Adipose tissue (tissue), 3 donors: ENCODE data around the gene SAMD11. TPM values are rescaled to one million over a fixed set of nuclear protein-coding genes. Genes with fewer than 3 reads are reported as not detected.
"Not testable (repeated sequence)": the region's sequence is repeated elsewhere in the genome, so short reads cannot be mapped to it uniquely, and the experiment has no call there.

Source experiments
- H3K27ac ChIP-seq: one replicate; pipeline ENCODE4 v1.5.1; 2013; ENCODE audit warnings: low read depth, low read length
- WGBS, 3 donors: extraction: QIAGEN DNeasy Blood & Tissue Kit; methylation state at CpG; one replicate each; pipeline ENCODE4 v1.1.7; 2013; 5-methylcytosine and 5-hydroxymethylcytosine counted together
- polyA plus RNA-seq, 3 donors: library from polyadenylated mRNA; stranded (reverse); fragments of 200-250 nt; gene quantifications; one replicate each; pipeline ENCODE4 v1.2.3, GENCODE V29; 2013
- donor health status: healthy with polysubstance abuse.
- donor health status: Bipolar disorder and iron deficiency.
- donor health status: healthy.

The SAMD11 gene
- polyA plus RNA-seq, 3 donors = 1.00 to 7.9 (median 1.2) TPM

- no peak within 1 kb of the TSS for H3K27ac ChIP-seq
- 7 to 12% (median 12%) methylated on average over 26 to 31 of the region's 31 CpGs for WGBS, 3 donors
Observed at GRCh38 chr1:966135-966703, 42.5 kb downstream of the SAMD11 start, which contains the start of gene PLEKHN1. Gene PLEKHN1 (plus strand): TSS chr1:966482. CDS start chr1:966532, 50 bp downstream.

DNA sequence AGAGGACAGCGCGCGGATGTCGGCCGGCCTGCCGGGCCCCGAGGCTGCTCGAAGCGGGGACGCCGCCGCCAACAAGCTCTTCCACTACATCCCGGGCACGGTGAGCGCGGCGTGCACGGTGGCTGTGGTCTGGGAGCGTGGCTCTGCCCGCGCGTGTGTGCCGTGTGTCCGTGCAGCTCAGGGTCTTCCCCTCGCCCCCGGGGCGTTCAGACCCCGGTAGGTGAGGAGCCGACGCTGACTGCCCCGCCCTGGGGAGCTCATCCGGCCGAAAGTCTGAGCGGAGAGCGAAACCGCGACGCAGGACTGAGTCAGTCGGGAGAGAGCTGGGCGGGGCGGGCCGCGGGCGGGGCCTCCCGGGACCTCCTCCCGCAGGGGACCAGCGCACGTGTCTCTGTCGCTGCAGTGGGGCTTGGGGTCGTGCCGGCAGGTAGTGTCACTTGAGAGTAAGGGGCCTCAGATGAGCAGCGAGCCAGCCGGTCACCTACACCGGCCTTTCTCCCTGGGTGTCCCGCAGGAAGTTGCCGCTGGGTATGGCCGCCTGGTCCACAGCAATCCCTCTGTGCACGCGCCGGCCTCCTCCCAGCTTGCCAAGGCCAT lies 43.1 kb downstream of the SAMD11 start:
- WGBS, 3 donors = 1 to 2% (median 1%) methylated on average over 47 to 60 of the region's 60 CpGs
- H3K27ac ChIP-seq = no peak overlapping the region

DNA sequence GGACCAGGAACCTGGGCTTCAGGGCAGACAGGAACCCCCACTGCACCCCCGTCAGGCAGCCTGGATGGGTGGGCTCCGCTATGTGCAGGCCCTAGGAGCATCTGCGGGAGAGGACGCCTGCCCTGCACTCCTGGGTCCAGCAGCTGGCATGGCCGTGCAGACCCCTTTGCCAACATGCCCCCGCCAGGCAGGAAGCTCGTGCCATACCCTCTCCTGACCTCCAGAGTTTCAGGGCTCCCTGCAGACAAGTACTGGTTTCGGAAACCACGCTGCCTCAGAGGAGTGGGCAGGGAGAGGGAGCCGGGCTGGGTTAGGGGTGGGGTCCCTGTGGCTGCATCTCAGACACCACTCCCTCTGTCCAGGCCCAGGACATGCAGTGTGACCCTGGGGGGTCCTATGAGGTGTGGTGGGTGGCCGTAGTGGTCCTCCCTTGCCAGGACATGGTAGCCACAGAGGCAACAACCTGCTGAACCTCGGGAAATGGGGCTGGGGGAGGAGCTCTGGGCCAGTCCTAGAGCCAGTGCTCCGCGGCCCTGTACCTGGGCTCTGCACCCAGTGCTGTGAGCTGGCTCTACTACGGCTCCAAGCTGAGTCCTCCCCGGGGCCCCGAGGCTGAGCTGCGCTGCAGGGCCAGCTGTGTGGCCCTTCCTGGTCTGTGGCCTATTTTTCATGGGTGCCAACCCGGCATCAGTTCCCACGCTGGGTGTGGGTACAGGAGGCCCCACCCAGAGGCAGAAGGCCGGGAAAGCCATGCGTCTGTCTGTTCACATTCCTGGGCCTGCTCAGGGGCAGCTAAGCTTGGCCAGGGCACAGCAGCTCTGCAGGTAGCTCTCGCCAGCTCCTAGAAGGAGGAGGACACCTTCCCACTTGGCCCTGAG lies 44.0 kb downstream of the SAMD11 start:
- H3K27ac ChIP-seq = no peak overlapping the region
- 63 to 74% (median 72%) methylated on average over 21 to 23 of the region's 23 CpGs for WGBS, 3 donors

- no peak overlapping the region for H3K27ac ChIP-seq
- WGBS, 3 donors = 78 to 82% (median 79%) methylated on average over 15 of the region's 15 CpGs
Observed at GRCh38 chr1:969260-969855, 45.6 kb downstream of the SAMD11 start.

- 12 to 18% (median 17%) methylated on average over 25 to 33 of the region's 33 CpGs for WGBS, 3 donors
- H3K27ac ChIP-seq = no peak overlapping the region
Observed at GRCh38 chr1:970242-970972, 46.7 kb downstream of the SAMD11 start.

DNA sequence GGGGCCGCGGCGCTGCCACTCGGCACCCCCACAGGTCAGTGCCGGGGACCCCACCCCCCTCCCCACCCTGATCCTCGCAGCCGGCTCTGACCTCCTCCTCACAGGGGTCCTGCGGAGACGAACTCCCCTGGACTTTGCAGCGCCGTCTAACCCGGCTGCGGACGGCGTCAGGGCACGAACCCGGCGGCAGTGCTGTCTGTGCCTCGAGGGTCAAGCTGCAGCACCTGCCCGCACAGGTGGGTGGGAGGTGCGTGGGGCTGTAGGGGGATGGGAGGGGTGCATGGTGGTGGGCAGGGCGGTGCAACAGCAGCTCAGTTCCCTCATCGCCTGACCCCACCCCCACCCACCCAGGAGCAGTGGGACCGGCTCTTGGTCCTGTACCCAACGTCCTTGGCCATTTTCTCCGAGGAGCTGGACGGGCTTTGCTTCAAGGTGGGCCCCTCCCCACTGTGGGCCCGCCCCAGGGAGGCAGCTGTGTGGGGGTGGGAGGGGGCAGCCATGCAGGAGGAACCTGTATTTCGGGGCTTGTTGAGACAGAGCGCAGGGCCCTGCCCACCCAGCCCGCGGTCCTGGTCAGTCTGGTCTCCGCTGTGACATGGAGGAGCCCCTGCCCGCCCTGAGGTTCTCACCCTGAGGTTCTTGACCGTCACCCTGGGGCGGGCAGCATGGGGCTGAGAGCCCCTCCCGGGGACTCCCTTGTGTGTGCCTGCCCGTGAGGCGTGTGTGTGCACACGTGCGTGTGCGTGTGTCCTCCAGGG lies 47.4 kb downstream of the SAMD11 start:
- WGBS, 3 donors = 37 to 48% (median 40%) methylated on average over 22 to 42 of the region's 42 CpGs
- no peak overlapping the region for H3K27ac ChIP-seq

DNA sequence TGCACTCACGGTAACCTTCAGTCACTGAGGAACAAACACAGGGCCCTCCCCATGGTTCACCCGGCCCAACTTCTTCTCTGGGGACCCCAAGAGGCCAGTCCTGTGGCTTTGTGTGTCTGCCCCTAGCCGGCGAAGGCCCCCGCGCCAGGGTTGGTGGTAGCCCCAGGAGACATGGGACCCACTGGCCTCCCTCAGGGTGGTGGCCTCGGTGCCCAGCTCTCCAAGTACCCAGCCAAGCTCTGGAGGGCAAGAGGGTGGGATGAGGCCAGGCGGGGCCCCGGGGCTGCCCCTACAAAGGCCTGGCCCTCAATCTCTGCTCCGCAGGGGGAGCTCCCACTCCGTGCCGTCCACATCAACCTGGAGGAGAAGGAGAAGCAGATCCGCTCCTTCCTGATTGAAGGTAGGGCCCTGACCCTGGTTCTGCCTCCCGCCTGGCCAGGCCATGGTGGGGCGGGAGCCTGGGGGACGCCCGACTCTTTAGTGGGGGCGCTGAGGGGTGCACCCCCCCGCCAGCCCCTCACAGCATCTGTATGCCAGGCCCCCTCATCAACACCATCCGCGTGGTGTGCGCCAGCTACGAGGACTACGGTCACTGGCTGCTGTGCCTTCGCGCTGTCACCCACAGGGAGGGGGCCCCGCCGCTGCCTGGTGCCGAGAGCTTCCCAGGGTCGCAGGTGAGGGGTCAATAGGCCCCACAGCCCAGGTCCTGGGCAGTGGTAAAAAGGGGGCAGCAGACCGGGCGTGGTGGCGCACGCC lies 48.2 kb downstream of the SAMD11 start:
- 74 to 83% (median 74%) methylated on average over 33 to 34 of the region's 34 CpGs for WGBS, 3 donors
- H3K27ac ChIP-seq = no peak overlapping the region

GRCh38 chr1:972726-973458 lies 49.2 kb downstream of the SAMD11 start:
- H3K27ac ChIP-seq = no peak overlapping the region
- 76 to 81% (median 81%) methylated on average over 27 to 28 of the region's 28 CpGs for WGBS, 3 donors

DNA sequence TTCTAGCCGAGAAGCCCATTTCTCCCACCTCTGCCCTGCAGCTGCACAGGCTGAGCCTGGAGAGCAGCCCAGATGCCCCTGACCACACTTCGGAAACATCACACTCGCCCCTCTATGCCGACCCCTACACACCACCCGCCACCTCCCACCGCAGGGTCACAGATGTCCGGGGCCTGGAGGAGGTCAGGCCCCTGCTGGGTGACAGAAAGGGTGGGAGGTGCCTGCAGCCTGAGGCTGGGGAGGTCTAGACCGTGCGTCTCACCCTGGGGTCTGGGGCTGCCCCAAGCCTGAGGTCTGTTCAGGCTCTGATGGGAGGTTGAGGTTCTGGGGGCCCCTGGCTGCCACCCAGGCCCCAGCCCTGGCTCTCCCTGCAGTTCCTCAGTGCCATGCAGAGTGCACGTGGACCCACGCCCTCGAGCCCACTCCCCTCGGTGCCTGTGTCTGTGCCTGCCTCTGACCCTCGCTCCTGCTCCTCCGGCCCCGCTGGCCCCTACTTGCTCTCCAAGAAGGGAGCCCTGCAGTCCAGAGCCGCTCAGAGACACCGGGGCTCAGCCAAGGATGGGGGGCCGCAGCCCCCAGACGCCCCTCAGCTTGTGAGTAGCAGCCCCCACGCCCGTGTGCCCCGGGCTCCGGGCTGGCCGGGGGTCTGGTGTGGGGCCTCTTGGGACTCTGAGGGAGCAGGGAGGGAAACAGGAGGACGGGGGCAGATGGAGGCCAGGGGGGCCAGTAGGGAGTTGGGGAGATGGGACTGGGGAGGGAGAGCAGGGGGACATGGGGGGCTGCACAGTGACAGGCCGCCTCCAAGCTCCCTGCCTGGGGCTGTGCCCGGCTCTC lies 50.0 kb downstream of the SAMD11 start:
- 77 to 81% (median 79%) methylated on average over 25 to 28 of the region's 28 CpGs for WGBS, 3 donors

GRCh38 chr1:974293-974640 lies 50.5 kb downstream of the SAMD11 start:
- no peak overlapping the region for H3K27ac ChIP-seq
- WGBS, 3 donors = 83 to 87% (median 86%) methylated on average over 11 of the region's 11 CpGs

More for the DNA sequence above, 50.0 kb downstream of the SAMD11 start:
- H3K27ac ChIP-seq = no peak overlapping the region

DNA sequence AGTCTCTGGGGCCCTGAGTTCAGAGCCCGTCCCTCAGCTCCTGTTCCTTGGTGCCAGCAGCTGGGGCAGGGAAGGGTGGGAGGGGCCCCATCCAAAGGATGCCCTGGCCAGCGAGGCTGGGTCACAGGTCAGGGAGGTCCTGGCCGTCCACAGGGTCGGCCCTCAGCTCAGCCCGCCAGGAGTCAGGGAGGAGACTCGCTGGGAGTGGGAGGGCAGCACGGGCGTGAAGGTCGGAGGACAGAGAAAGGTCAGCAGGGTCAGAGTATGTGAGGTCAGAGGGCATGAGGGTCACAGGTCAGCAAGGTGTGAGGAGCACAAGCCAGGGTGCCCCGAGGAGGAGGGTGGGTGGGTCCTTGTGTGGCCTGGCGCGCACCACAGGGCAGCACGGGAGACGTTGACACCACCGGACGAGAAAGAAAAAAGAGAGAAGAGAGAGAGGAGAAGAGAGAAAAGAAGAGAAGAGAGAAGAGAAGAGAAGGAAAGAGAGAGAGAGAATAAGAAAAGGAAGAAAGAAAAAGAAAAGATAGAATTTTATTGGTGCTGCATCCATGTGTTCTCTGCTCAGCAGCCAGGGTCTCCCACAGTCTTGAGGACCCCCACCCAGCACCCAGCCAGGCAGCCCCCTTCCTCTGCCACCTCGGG lies 51.1 kb downstream of the SAMD11 start:
- 66 to 75% (median 70%) methylated on average over 17 of the region's 17 CpGs for WGBS, 3 donors
- no peak overlapping the region for H3K27ac ChIP-seq

DNA sequence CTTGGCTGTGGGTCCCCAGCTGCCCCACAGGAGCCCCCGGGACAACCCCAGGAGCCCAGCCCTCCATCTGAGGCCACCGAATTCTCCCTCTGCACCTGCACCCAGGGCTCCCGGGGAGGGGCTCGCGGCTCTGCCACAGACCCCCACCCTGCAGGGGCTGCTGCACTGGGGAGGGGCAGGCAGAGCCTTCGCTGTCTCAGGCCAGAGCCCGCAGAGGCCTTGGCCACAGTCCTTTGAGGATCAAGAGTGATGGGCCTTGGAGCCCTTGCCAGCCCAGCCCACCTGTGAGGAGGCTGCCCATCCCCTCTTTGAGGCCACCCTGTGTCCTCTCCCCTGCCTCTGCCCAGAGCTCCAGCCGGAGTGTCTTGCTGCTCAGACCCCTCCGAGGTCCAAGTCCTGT lies 51.6 kb downstream of the SAMD11 start:
- no peak overlapping the region for H3K27ac ChIP-seq
- 55 to 73% (median 62%) methylated on average over 8 to 9 of the region's 9 CpGs for WGBS, 3 donors

GRCh38 chr1:975896-976683 lies 52.4 kb downstream of the SAMD11 start:
- WGBS, 3 donors = 2 to 3% (median 3%) methylated on average over 39 to 40 of the region's 40 CpGs
- no peak overlapping the region for H3K27ac ChIP-seq

DNA sequence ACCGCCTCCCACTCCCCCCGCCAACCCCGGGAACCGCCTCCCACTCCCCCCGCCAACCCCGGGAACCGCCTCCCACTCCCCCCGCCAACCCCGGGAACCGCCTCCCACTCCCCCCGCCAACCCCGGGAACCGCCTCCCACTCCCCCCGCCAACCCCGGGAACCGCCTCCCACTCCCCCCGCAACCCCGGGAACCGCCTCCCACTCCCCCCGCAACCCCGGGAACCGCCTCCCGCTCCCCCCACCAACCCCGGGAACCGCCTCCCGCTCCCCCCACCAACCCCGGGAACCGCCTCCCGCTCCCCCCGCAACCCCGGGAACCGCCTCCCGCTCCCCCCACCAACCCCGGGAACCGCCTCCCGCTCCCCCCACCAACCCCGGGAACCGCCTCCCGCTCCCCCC lies 53.1 kb downstream of the SAMD11 start:
- WGBS, 3 donors = 65 to 78% (median 68%) methylated on average over 8 to 17 of the region's 39 CpGs
- not testable (repeated sequence) for H3K27ac ChIP-seq
